RWPE1 (cell line): ENCODE measurements around the gene FAM181A.

ENCODE experiments used
- CTCF ChIA-PET: fragments of 350-600 bp; sonication (Branson Sonifier 250); formaldehyde crosslinking; extraction: SDS; loops from one replicate; lab custom pipeline; 2021; lab: Yijun Ruan, JAX
- POLR2A ChIA-PET: fragments of 400-600 bp; formaldehyde crosslinking; extraction: SDS; loops from one replicate; lab custom pipeline; 2020; ENCODE audit warnings: antibody characterized with exemption; ENCODE audit not compliant: low non-redundant PET; lab: Yijun Ruan, JAX
- DNase-seq: peaks from one replicate; pipeline ENCODE4 v3.0.0; 2012; ENCODE audit warnings: low spot score
- H3K27ac ChIP-seq: fragments of 450-650 bp; 2 replicates; pipeline ENCODE4 v1.5.1; 2017
- TF ChIP-seq, protein P1 (sequence below): fragments of 450-650 bp; conservative IDR thresholded peaks from 2 replicates; pipeline ENCODE4 v1.5.1; 2017; ENCODE audit warnings: low read depth, mild to moderate bottlenecking

The FAM181A gene

DNA sequence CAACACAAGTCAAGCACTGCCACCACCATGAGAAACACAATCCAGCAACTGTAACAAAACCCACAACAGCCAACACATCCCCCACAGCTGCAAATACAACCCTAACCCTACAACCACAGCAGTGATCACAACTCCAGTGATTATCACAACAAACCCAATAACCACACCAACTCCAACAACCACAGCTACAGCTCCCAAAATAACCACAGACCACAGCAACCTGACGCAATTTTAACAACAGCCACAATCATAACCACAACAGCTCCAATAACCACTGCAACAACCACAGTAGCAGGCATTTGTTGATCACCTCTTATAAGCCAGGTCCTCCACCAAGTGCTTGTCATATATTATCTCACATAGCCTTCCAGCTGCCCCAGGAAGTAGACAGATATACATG is 42.2 kb upstream of the FAM181A start:
- POLR2A ChIA-PET: no interaction called here
- TF ChIP-seq, protein P1, sequence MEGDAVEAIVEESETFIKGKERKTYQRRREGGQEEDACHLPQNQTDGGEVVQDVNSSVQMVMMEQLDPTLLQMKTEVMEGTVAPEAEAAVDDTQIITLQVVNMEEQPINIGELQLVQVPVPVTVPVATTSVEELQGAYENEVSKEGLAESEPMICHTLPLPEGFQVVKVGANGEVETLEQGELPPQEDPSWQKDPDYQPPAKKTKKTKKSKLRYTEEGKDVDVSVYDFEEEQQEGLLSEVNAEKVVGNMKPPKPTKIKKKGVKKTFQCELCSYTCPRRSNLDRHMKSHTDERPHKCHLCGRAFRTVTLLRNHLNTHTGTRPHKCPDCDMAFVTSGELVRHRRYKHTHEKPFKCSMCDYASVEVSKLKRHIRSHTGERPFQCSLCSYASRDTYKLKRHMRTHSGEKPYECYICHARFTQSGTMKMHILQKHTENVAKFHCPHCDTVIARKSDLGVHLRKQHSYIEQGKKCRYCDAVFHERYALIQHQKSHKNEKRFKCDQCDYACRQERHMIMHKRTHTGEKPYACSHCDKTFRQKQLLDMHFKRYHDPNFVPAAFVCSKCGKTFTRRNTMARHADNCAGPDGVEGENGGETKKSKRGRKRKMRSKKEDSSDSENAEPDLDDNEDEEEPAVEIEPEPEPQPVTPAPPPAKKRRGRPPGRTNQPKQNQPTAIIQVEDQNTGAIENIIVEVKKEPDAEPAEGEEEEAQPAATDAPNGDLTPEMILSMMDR: no peak
- no peak for DNase-seq
- CTCF ChIA-PET: interaction anchor here (0.6 to 0.9 kb wide), 2 partner anchors 39 to 236 kb away, joined by 3 to 4 read pairs; no protein-coding TSS in a partner anchor
- H3K27ac ChIP-seq: no peak overlapping the region

DNA sequence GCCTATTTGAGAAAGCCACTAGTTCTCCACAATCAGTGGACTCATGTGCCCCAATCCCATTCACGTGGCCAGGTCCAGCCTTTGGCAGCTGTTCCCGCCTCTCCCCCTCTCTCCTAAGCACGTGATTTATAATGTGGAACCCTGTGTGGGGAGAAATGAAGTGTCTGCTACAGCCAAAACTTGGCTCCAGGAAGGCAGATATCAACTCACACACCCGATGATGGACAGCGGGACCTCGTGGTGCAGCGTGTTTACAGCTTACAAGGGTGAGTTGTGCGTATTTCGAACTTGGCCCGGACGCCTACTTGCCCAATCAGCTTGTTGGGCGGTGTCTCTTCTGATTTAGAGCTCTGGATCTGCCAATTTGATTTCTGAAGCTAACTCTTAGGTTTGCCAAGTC is 38.1 kb upstream of the FAM181A start:
- POLR2A ChIA-PET: no interaction called here
- DNase-seq: no peak
- H3K27ac ChIP-seq: no peak overlapping the region
- TF ChIP-seq, protein P1: no peak
- CTCF ChIA-PET: interaction anchor here (1.2 kb wide), 1 partner anchor 46 kb away, joined by 4 read pairs; no protein-coding TSS in a partner anchor

DNA sequence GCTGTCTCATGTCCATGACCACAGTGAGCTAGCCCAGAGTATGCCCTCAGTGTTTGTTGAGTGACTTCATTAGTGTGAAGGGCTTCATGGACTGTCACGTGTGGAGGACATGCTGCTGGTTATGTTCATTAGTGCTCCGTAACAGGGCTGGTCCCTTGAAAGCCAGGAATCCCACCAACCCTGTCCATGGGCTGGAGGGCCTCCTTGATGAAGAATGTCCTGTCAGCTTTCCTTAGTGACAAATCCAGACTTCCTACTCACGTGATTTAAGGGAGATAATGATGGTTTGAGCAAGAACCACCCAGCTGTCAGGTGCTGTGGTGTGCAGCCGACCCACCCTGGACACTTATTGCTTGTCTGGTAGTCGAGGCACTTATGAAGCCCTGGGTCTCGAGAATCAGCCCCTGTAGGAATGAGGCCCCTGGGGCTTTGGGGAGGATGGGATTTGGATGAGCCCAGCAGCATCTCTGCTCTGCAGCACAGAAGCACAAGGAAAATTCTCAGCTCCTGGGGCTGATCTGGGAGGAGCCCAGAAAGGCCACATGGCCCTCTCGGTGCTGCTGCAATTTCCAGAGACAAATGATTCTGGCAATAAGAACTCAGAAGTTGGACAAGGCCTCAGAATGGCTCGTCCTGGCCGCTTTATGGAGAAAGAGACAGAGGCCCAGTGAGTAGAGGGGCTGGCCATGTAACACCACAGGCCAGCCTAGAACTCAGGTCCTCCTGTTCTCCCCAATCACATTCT is 37.2 kb upstream of the FAM181A start:
- no peak overlapping the region for H3K27ac ChIP-seq
- CTCF ChIA-PET: interaction anchor here (0.7 to 1.2 kb wide), 2 partner anchors 10 to 45 kb away, joined by 4 to 5 read pairs; no protein-coding TSS in a partner anchor
- POLR2A ChIA-PET: no interaction called here
- TF ChIP-seq, protein P1: no peak
- DNase-seq: no peak

DNA sequence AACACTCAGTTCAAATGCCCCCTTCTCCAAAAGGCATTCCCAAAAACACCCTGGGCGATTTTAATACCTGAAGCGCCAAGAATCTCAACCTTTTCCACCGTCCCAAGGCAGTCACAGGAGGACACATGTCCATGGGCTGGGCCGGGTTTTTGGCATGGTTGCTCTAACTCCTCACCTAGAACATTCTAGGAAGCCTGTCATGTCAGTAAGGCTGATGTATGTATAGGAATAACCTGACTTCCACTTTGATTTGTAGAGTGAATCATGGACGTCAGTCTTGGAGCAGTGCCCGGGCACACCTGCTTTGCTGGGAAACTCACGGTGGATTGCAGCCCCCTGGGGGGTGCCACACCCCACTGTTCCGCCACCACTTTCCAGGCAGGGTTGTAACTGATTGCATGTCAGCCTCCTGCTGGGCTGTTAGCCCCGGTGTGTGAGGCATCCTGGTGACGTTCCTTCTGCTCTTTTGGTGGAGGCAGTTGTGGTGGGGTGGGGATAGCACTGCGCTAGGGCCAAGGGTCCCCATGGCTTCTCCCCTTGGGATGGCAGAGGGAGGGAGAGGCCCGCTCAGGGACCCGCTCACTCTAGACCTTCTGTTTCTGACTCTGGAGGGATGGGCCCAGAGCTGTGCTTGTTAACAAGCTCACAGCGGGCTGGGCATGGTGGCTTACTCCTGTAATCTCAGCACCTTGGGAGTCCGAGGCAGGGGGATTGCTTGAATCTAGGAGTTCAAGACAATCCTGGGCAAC is 35.2 kb upstream of the FAM181A start:
- POLR2A ChIA-PET: no interaction called here
- no peak for DNase-seq
- no peak overlapping the region for H3K27ac ChIP-seq
- CTCF ChIA-PET: interaction anchor here (0.6 to 1.2 kb wide), 3 partner anchors 88 to 512 kb away, joined by 3 to 4 read pairs (median 4); no protein-coding TSS in a partner anchor
- TF ChIP-seq, protein P1: no peak

DNA sequence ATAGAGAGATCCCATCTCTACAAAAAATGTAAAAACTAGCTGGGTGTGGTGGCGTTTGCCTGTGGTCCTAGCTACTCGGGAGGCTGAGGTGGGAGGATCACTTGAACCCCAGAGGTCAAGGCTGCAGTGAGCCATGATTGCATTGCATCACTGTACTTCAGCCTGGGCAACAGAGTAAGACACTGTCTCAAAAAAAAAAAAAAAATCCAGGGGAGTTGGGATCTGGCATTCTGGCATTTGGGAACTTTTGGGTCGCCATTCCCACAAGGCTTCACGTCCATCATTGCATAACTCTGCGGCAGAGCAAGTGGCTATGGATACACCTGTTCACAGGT is 34.7 kb upstream of the FAM181A start:
- POLR2A ChIA-PET: no interaction called here
- TF ChIP-seq, protein P1: no peak
- H3K27ac ChIP-seq: no peak overlapping the region
- CTCF ChIA-PET: interaction anchor here (0.6 to 1.7 kb wide), 3 partner anchors 11 to 513 kb away, joined by 4 to 6 read pairs (median 4); no protein-coding TSS in a partner anchor
- no peak for DNase-seq

DNA sequence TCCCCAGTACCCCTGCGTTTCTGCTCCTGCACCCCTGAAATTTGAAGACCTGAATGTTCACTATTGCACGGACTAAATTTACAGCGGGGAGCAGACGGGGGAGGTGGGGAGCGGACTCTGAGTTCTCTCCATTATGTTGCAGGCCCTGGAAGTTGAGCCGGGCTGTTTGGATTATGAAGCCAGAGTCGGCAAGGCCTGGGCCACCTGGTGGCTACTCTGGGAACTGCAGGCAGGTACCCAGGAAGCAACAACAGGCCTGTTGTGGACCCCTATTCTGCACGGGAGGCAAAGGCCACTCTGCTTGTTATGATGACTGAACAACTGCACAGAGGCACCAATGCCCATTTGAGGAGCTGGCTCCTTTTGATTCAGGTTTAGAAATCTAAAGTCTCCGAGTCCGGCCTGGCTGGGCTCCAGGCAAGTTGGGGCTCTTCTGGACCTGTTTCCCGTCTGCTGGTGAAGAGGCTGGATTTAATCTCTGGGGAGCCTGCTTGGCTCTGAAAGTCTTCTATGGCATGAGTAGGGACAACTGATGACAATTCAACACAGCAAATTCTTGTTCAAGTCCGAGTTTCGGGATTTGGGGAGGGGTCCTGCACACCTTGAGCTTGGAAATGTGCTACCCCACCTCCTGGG is 34.1 kb upstream of the FAM181A start:
- DNase-seq: peak; percentile 56
- POLR2A ChIA-PET: no interaction called here
- H3K27ac ChIP-seq: no peak overlapping the region
- CTCF ChIA-PET: interaction anchor here (0.6 to 1.7 kb wide), 10 partner anchors 10 to 688 kb away, joined by 3 to 6 read pairs (median 4); no protein-coding TSS in a partner anchor
- TF ChIP-seq, protein P1: peak; percentile 95
